ENCODE data around the gene VSIG2. TPM values are rescaled to one million over a fixed set of nuclear protein-coding genes. Genes with fewer than 3 reads are reported as not detected.
A peak's percentile ranks its signal among the peaks of the same experiment; 100 is the strongest.

Gene VSIG2
- polyA plus RNA-seq, 3 donors, result not detected

- Mint-ChIP-seq H3K4me1 (peaks cover 88% of the 10 kb centered on the region), H3K36me3 (peaks cover 2 to 5% of the 10 kb centered on the region in 2 donors), H3K4me3 (no peak overlapping the region), H3K27ac (peak overlapping the region in 2 of 7 donors; percentile 12 to 85), H3K9me3 (no peaks in the 10 kb centered on the region), H3K27me3 (ENCODE audit: low read depth in 3 of 3) (peaks cover 0 to 5% (median 2%) of the 10 kb centered on the region in 3 donors)
- Histone ChIP-seq H3K4me1 (ENCODE audit: control insufficient read depth in 1 of 2, insufficient read depth in 2 of 2, low read length in 2 of 2) (peaks cover 69 to 94% of the 10 kb centered on the region in 2 donors), H3K36me3 (replicated peaks in 1 of 2; ENCODE audit: control insufficient read depth in 1 of 2, insufficient read depth in 2 of 2, low read length in 2 of 2) (peaks cover 0 to 1% of the 10 kb centered on the region in 2 donors), H3K79me2 (ENCODE audit: insufficient read depth, low read length) (peaks cover 22% of the 10 kb centered on the region), H4K20me1 (ENCODE audit: insufficient read depth, low read length) (peaks cover 25% of the 10 kb centered on the region), H3K4me3 (replicated peaks in 1 of 3; ENCODE audit: low read depth in 2 of 3, low read length in 3 of 3) (no peak overlapping the region), H3K27me3 (ENCODE audit: control insufficient read depth in 2 of 2, insufficient read depth in 2 of 2, low read length in 2 of 2) (no peaks in the 10 kb centered on the region), H2AFZ (ENCODE audit: insufficient read depth, low read depth, low read length, poor library complexity, severe bottlenecking) (no peak overlapping the region), H3K9ac (ENCODE audit: insufficient read depth, low read length, poor library complexity, severe bottlenecking) (no peak overlapping the region), H3K27ac (ENCODE audit: low read depth in 1 of 2, low read length in 2 of 2) (no peak overlapping the region), H3K4me2 (replicated peaks; ENCODE audit: extremely low read depth, low read length, poor library complexity, severe bottlenecking) (no peak overlapping the region), H3K9me3 (replicated peaks in 1 of 2; ENCODE audit: control insufficient read depth in 1 of 2, insufficient read depth in 1 of 2, low read length in 2 of 2) (no peaks in the 10 kb centered on the region)
- intact Hi-C loops (cut with micrococcal nuclease), result no loop called here
- no peak for TF ChIP-seq CTCF (IDR thresholded peaks at IDR 0.05)
- WGBS (ENCODE audit: insufficient coverage), result 89% methylated on average over 3 of the region's 7 CpGs
- no peak for DNase-seq
These were observed 14.3 kb downstream of the VSIG2 start for GRCh38 chr11:124737638-124738305.

- Histone ChIP-seq H2AFZ (ENCODE audit: insufficient read depth, low read depth, low read length, poor library complexity, severe bottlenecking) (peak overlapping the region; percentile 44), H3K9me3 (replicated peaks in 1 of 2; ENCODE audit: control insufficient read depth in 1 of 2, insufficient read depth in 1 of 2, low read length in 2 of 2) (no peaks in the 10 kb centered on the region), H3K9ac (ENCODE audit: insufficient read depth, low read length, poor library complexity, severe bottlenecking) (peak overlapping the region; percentile 18), H3K36me3 (replicated peaks in 1 of 2; ENCODE audit: control insufficient read depth in 1 of 2, insufficient read depth in 2 of 2, low read length in 2 of 2) (no peaks in the 10 kb centered on the region), H3K4me1 (ENCODE audit: control insufficient read depth in 1 of 2, insufficient read depth in 2 of 2, low read length in 2 of 2) (peaks cover 69 to 94% of the 10 kb centered on the region in 2 donors), H3K27me3 (ENCODE audit: control insufficient read depth in 2 of 2, insufficient read depth in 2 of 2, low read length in 2 of 2) (no peaks in the 10 kb centered on the region), H3K79me2 (ENCODE audit: insufficient read depth, low read length) (peaks cover 13% of the 10 kb centered on the region), H3K4me2 (replicated peaks; ENCODE audit: extremely low read depth, low read length, poor library complexity, severe bottlenecking) (peak overlapping the region; percentile 62), H3K4me3 (replicated peaks in 1 of 3; ENCODE audit: low read depth in 2 of 3, low read length in 3 of 3) (peak overlapping the region in 1 of 3 experiments; percentile 46), H3K27ac (ENCODE audit: low read depth in 1 of 2, low read length in 2 of 2) (peak overlapping the region; percentile 79 to 83), H4K20me1 (ENCODE audit: insufficient read depth, low read length) (peaks cover 14% of the 10 kb centered on the region)
- 0% methylated on average over 3 of the region's 3 CpGs for WGBS (ENCODE audit: insufficient coverage)
- peak; percentile 66 to 86 (median 84) for DNase-seq
- Mint-ChIP-seq H3K36me3 (peaks cover 2 to 3% of the 10 kb centered on the region in 2 donors), H3K27me3 (ENCODE audit: low read depth in 3 of 3) (peaks cover 0 to 5% (median 2%) of the 10 kb centered on the region in 3 donors), H3K9me3 (no peaks in the 10 kb centered on the region), H3K4me1 (peaks cover 88% of the 10 kb centered on the region), H3K27ac (peak overlapping the region; percentile 85 to 99 (median 96)), H3K4me3 (peak overlapping the region; percentile 70 to 83)
- intact Hi-C loops (cut with micrococcal nuclease), result no loop called here
- no peak for TF ChIP-seq CTCF (IDR thresholded peaks at IDR 0.05)
These were observed 15.3 kb downstream of the VSIG2 start for GRCh38 chr11:124736736-124737135.
